ENCODE data around the gene CYB561D2. TPM values are rescaled to one million over a fixed set of nuclear protein-coding genes. Genes with fewer than 3 reads are reported as not detected.

Gene CYB561D2
- total and polyA plus RNA-seq, 8 donors, result 6.1 to 26.1 (median 11.1) TPM; not detected in 1

GRCh38 chr3:50334339-50335075 is 16.2 kb upstream of the CYB561D2 start:
- H3K4me3 ChIP-seq, result no peak overlapping the region
- H3K27ac ChIP-seq, result peak overlapping the region; percentile 42 to 99 (median 96)
- TF ChIP-seq CTCF (IDR thresholded peaks at IDR 0.05), result no peak
- no peak for TF ChIP-seq EP300 (IDR thresholded peaks at IDR 0.05)
- no peak for TF ChIP-seq POLR2A (IDR thresholded peaks at IDR 0.05)
- TF ChIP-seq POLR2AphosphoS5 (IDR thresholded peaks at IDR 0.05), result no peak
- WGBS, 5 donors, result 53 to 60% (median 55%) methylated on average over 5 of the region's 5 CpGs
- no peaks in the 10 kb centered on the region for H3K9me3 ChIP-seq
- H3K36me3 ChIP-seq, result peaks cover 30 to 40% (median 31%) of the 10 kb centered on the region in 4 donors
- no peaks in the 10 kb centered on the region for H3K27me3 ChIP-seq
- peaks cover 45 to 67% (median 56%) of the 10 kb centered on the region in 4 donors for H3K4me1 ChIP-seq
- DNase-seq, result no peak
- intact Hi-C loops (cut with DNase I; ENCODE audit: low total_unique reads), result no loop called here

GRCh38 chr3:50336452-50337174 is 14.0 kb upstream of the CYB561D2 start:
- Histone ChIP-seq H3K36me3 (peaks cover 9 to 19% (median 10%) of the 10 kb centered on the region in 4 donors), H3K4me3 (peak overlapping the region; percentile 63 to 92 (median 68)), H3K27ac (peak overlapping the region; percentile 96 to 99 (median 96)), H3K4me1 (peaks cover 65 to 88% (median 77%) of the 10 kb centered on the region in 4 donors), H3K27me3 (no peaks in the 10 kb centered on the region), H3K9me3 (no peaks in the 10 kb centered on the region)
- no peak for TF ChIP-seq CTCF (IDR thresholded peaks at IDR 0.05)
- TF ChIP-seq POLR2AphosphoS5 (IDR thresholded peaks at IDR 0.05), result no peak
- TF ChIP-seq EP300 (IDR thresholded peaks at IDR 0.05), result no peak
- intact Hi-C loops (cut with DNase I; ENCODE audit: low total_unique reads), result no loop called here
- 0 to 2% (median 1%) methylated on average over 11 to 31 of the region's 31 CpGs for WGBS, 5 donors
- DNase-seq, result peak in 1 of 2 donors; percentile 44

- Histone ChIP-seq H3K27me3 (no peaks in the 10 kb centered on the region), H3K27ac (peak overlapping the region; percentile 96 to 99 (median 96)), H3K36me3 (peaks cover 2 to 12% (median 3%) of the 10 kb centered on the region in 4 donors), H3K4me1 (peaks cover 66 to 88% (median 80%) of the 10 kb centered on the region in 4 donors), H3K9me3 (no peaks in the 10 kb centered on the region), H3K4me3 (peak overlapping the region; percentile 63 to 92 (median 68))
- DNase-seq, result peak; percentile 100
- intact Hi-C loops (cut with DNase I; ENCODE audit: low total_unique reads), result no loop called here
- WGBS, 5 donors, result 0 to 2% (median 1%) methylated on average over 29 to 79 of the region's 79 CpGs
- TF ChIP-seq POLR2A (IDR thresholded peaks at IDR 0.05) (peak in 2 of 4 donors; percentile 81 to 89), CTCF (IDR thresholded peaks at IDR 0.05) (no peak), EP300 (IDR thresholded peaks at IDR 0.05) (peak; percentile 10), POLR2AphosphoS5 (IDR thresholded peaks at IDR 0.05) (peak; percentile 97 to 99 (median 99))
Measured at GRCh38 chr3:50337175-50337861, 13.3 kb upstream of the CYB561D2 start.

- Histone ChIP-seq H3K27me3 (no peaks in the 10 kb centered on the region), H3K4me1 (peaks cover 57 to 75% (median 69%) of the 10 kb centered on the region in 4 donors), H3K36me3 (no peaks in the 10 kb centered on the region), H3K9me3 (no peaks in the 10 kb centered on the region), H3K27ac (peak overlapping the region; percentile 26 to 99 (median 96)), H3K4me3 (peak overlapping the region in 2 of 4 donors; percentile 63 to 72)
- WGBS, 5 donors, result 55 to 69% (median 60%) methylated on average over 5 of the region's 5 CpGs
- intact Hi-C loops (cut with DNase I; ENCODE audit: low total_unique reads), result no loop called here
- no peak for DNase-seq
- TF ChIP-seq POLR2A (IDR thresholded peaks at IDR 0.05) (no peak), EP300 (IDR thresholded peaks at IDR 0.05) (no peak), POLR2AphosphoS5 (IDR thresholded peaks at IDR 0.05) (no peak), CTCF (IDR thresholded peaks at IDR 0.05) (no peak)
Measured at GRCh38 chr3:50338965-50339364, 11.7 kb upstream of the CYB561D2 start.
